ENCODE data around the gene COL9A2. TPM values are rescaled to one million over a fixed set of nuclear protein-coding genes. Genes with fewer than 3 reads are reported as not detected.
"Not testable (repeated sequence)": the region's sequence is repeated elsewhere in the genome, so short reads cannot be mapped to it uniquely, and the experiment has no call there.

COL9A2 gene
- total RNA-seq = 10 to 100 TPM; 27.4 to 36.3 TPM

GRCh38 chr1:40316595-40317393, at the start of gene COL9A2:
Gene COL9A2, minus strand, starts transcription at chr1:40317286. Its CDS starts 89 bp downstream, at chr1:40317197.
- DNase-seq = peak; percentile 80 to 82
- Mint-ChIP-seq H3K27me3 (ENCODE audit: low read depth) (peaks cover 21% of the 10 kb centered on the region), H3K36me3 (ENCODE audit: insufficient read depth in 2 of 2) (no peaks in the 10 kb centered on the region), H3K27ac (no peak within 1 kb of the TSS), H3K9me3 (no peaks in the 10 kb centered on the region), H3K4me3 (peak within 1 kb of the TSS; percentile 90 to 93), H3K4me1 (ENCODE audit: low read depth) (peaks cover 62% of the 10 kb centered on the region)
- ATAC-seq (replicated peaks in 1 of 2) = peak; percentile 71 to 74

GRCh38 chr1:40363721-40364120, 46.6 kb upstream of the COL9A2 start:
- DNase-seq = peak in 1 of 2 donors; percentile 64
- Mint-ChIP-seq H3K4me1 (ENCODE audit: low read depth) (peaks cover 32% of the 10 kb centered on the region), H3K4me3 (peak overlapping the region; percentile 37 to 62), H3K27ac (peak overlapping the region; percentile 41), H3K27me3 (ENCODE audit: low read depth) (no peaks in the 10 kb centered on the region), H3K36me3 (ENCODE audit: insufficient read depth in 2 of 2) (peaks cover 2 to 16% of the 10 kb centered on the region in 2 donors), H3K9me3 (no peaks in the 10 kb centered on the region)
- peak; percentile 98 to 99 for ATAC-seq (replicated peaks in 1 of 2)

GRCh38 chr1:40362699-40363098, 45.6 kb upstream of the COL9A2 start:
- Mint-ChIP-seq H3K4me3 (no peak overlapping the region), H3K36me3 (ENCODE audit: insufficient read depth in 2 of 2) (peaks cover 5 to 23% of the 10 kb centered on the region in 2 donors), H3K4me1 (ENCODE audit: low read depth) (peaks cover 32% of the 10 kb centered on the region), H3K27ac (no peak overlapping the region), H3K9me3 (no peaks in the 10 kb centered on the region), H3K27me3 (ENCODE audit: low read depth) (no peaks in the 10 kb centered on the region)
- DNase-seq = no peak
- no peak for ATAC-seq (replicated peaks in 1 of 2)

GRCh38 chr1:40362199-40362598, 45.1 kb upstream of the COL9A2 start:
- Mint-ChIP-seq H3K27me3 (ENCODE audit: low read depth) (no peaks in the 10 kb centered on the region), H3K4me3 (no peak overlapping the region), H3K27ac (no peak overlapping the region), H3K9me3 (no peaks in the 10 kb centered on the region), H3K4me1 (ENCODE audit: low read depth) (peaks cover 32% of the 10 kb centered on the region), H3K36me3 (ENCODE audit: insufficient read depth in 2 of 2) (peaks cover 5 to 23% of the 10 kb centered on the region in 2 donors)
- DNase-seq (no peak), ATAC-seq (replicated peaks in 1 of 2) (no peak)

GRCh38 chr1:40361637-40362036, 44.6 kb upstream of the COL9A2 start:
- ATAC-seq (replicated peaks in 1 of 2) (no peak), DNase-seq (no peak)
- no peaks in the 10 kb centered on the region for H3K9me3 Mint-ChIP-seq
- H3K36me3 Mint-ChIP-seq (ENCODE audit: insufficient read depth in 2 of 2) = peaks cover 5 to 23% of the 10 kb centered on the region in 2 donors
- H3K27ac Mint-ChIP-seq = no peak overlapping the region
- H3K4me3 Mint-ChIP-seq = no peak overlapping the region
- peaks cover 32% of the 10 kb centered on the region for H3K4me1 Mint-ChIP-seq (ENCODE audit: low read depth)
- H3K27me3 Mint-ChIP-seq (ENCODE audit: low read depth) = no peaks in the 10 kb centered on the region

- peaks cover 5 to 23% of the 10 kb centered on the region in 2 donors for H3K36me3 Mint-ChIP-seq (ENCODE audit: insufficient read depth in 2 of 2)
- ATAC-seq (replicated peaks in 1 of 2) (no peak), DNase-seq (no peak)
- H3K27ac Mint-ChIP-seq = no peak overlapping the region
- no peaks in the 10 kb centered on the region for H3K27me3 Mint-ChIP-seq (ENCODE audit: low read depth)
- no peak overlapping the region for H3K4me3 Mint-ChIP-seq
- peaks cover 32% of the 10 kb centered on the region for H3K4me1 Mint-ChIP-seq (ENCODE audit: low read depth)
- no peaks in the 10 kb centered on the region for H3K9me3 Mint-ChIP-seq
These were observed 44.1 kb upstream of the COL9A2 start for GRCh38 chr1:40361201-40361600.

- no peak for DNase-seq
- Mint-ChIP-seq H3K27me3 (ENCODE audit: low read depth) (no peaks in the 10 kb centered on the region), H3K36me3 (ENCODE audit: insufficient read depth in 2 of 2) (peaks cover 5 to 23% of the 10 kb centered on the region in 2 donors), H3K27ac (peak overlapping the region; percentile 44), H3K9me3 (no peaks in the 10 kb centered on the region), H3K4me1 (ENCODE audit: low read depth) (peaks cover 32% of the 10 kb centered on the region), H3K4me3 (no peak overlapping the region)
- no peak for ATAC-seq (replicated peaks in 1 of 2)
These were observed 43.5 kb upstream of the COL9A2 start for GRCh38 chr1:40360631-40361030.

GRCh38 chr1:40357625-40358024, 40.5 kb upstream of the COL9A2 start:
- no peak for DNase-seq
- peaks cover 5 to 19% of the 10 kb centered on the region in 2 donors for H3K36me3 Mint-ChIP-seq (ENCODE audit: insufficient read depth in 2 of 2)

GRCh38 chr1:40353082-40353481, 36.0 kb upstream of the COL9A2 start:
- Mint-ChIP-seq H3K4me3 (no peak overlapping the region), H3K9me3 (no peaks in the 10 kb centered on the region), H3K27ac (no peak overlapping the region), H3K27me3 (ENCODE audit: low read depth) (no peaks in the 10 kb centered on the region), H3K4me1 (ENCODE audit: low read depth) (peaks cover 20% of the 10 kb centered on the region), H3K36me3 (ENCODE audit: insufficient read depth in 2 of 2) (peaks cover 0 to 2% of the 10 kb centered on the region in 2 donors)
- DNase-seq = no peak
- no peak for ATAC-seq (replicated peaks in 1 of 2)

More at GRCh38 chr1:40357625-40358024, 40.5 kb upstream of the COL9A2 start:
- Mint-ChIP-seq H3K4me3 (no peak overlapping the region), H3K27me3 (ENCODE audit: low read depth) (no peaks in the 10 kb centered on the region), H3K27ac (no peak overlapping the region), H3K4me1 (ENCODE audit: low read depth) (peaks cover 16% of the 10 kb centered on the region), H3K9me3 (no peaks in the 10 kb centered on the region)
- ATAC-seq (replicated peaks in 1 of 2) = no peak

- Mint-ChIP-seq H3K9me3 (no peaks in the 10 kb centered on the region), H3K27me3 (ENCODE audit: low read depth) (no peaks in the 10 kb centered on the region), H3K27ac (no peak overlapping the region), H3K36me3 (ENCODE audit: insufficient read depth in 2 of 2) (no peaks in the 10 kb centered on the region), H3K4me1 (ENCODE audit: low read depth) (peaks cover 20% of the 10 kb centered on the region), H3K4me3 (no peak overlapping the region)
- no peak for DNase-seq
- ATAC-seq (replicated peaks in 1 of 2) = no peak
These were observed 35.0 kb upstream of the COL9A2 start for GRCh38 chr1:40352126-40352525.

- H3K4me1 Mint-ChIP-seq (ENCODE audit: low read depth) = peaks cover 20% of the 10 kb centered on the region
- no peaks in the 10 kb centered on the region for H3K27me3 Mint-ChIP-seq (ENCODE audit: low read depth)
- DNase-seq = no peak
- no peaks in the 10 kb centered on the region for H3K9me3 Mint-ChIP-seq
- no peaks in the 10 kb centered on the region for H3K36me3 Mint-ChIP-seq (ENCODE audit: insufficient read depth in 2 of 2)
- no peak overlapping the region for H3K27ac Mint-ChIP-seq
- no peak for ATAC-seq (replicated peaks in 1 of 2)
- no peak overlapping the region for H3K4me3 Mint-ChIP-seq
These were observed 34.0 kb upstream of the COL9A2 start for GRCh38 chr1:40351124-40351523.

- Mint-ChIP-seq H3K36me3 (ENCODE audit: insufficient read depth in 2 of 2) (no peaks in the 10 kb centered on the region), H3K27ac (no peak overlapping the region), H3K4me3 (no peak overlapping the region), H3K9me3 (no peaks in the 10 kb centered on the region), H3K27me3 (ENCODE audit: low read depth) (no peaks in the 10 kb centered on the region), H3K4me1 (ENCODE audit: low read depth) (peaks cover 22% of the 10 kb centered on the region)
- no peak for ATAC-seq (replicated peaks in 1 of 2)
- DNase-seq = no peak
These were observed 33.3 kb upstream of the COL9A2 start for GRCh38 chr1:40350391-40350790.

GRCh38 chr1:40344597-40344996, 27.5 kb upstream of the COL9A2 start:
- no peaks in the 10 kb centered on the region for H3K27me3 Mint-ChIP-seq (ENCODE audit: low read depth)
- H3K4me1 Mint-ChIP-seq (ENCODE audit: low read depth) = peaks cover 59% of the 10 kb centered on the region
- H3K4me3 Mint-ChIP-seq = peak overlapping the region; percentile 75 to 84
- peak overlapping the region; percentile 87 for H3K27ac Mint-ChIP-seq
- H3K9me3 Mint-ChIP-seq = peaks cover 0 to 4% of the 10 kb centered on the region in 2 donors
- peaks cover 6 to 13% of the 10 kb centered on the region in 2 donors for H3K36me3 Mint-ChIP-seq (ENCODE audit: insufficient read depth in 2 of 2)
- ATAC-seq (replicated peaks in 1 of 2) (peak in 1 of 2 donors; percentile 23), DNase-seq (peak; percentile 18 to 44)

- peak overlapping the region; percentile 97 for H3K27ac Mint-ChIP-seq
- ATAC-seq (replicated peaks in 1 of 2) (peak; percentile 52 to 53), DNase-seq (peak; percentile 16 to 55)
- H3K27me3 Mint-ChIP-seq (ENCODE audit: low read depth); H3K9me3 Mint-ChIP-seq: not testable (repeated sequence)
- H3K36me3 Mint-ChIP-seq (ENCODE audit: insufficient read depth in 2 of 2) = peaks cover 6 to 13% of the 10 kb centered on the region in 2 donors
- H3K4me1 Mint-ChIP-seq (ENCODE audit: low read depth) = peaks cover 70% of the 10 kb centered on the region
- peak overlapping the region; percentile 62 to 74 for H3K4me3 Mint-ChIP-seq
These were observed 25.3 kb upstream of the COL9A2 start for GRCh38 chr1:40342381-40342717.

All from activated T-cell treated with anti-CD3 and anti-CD28 coated beads, Interleukin-2, amount 50 U/mL, for 72 hours (primary cell).